Activated CD4-positive, CD25-positive, alpha-beta regulatory T cell treated with anti-CD3 and anti-CD28 coated beads, Interleukin-2, amount 50 U/mL, for 72 hours (primary cell): Measurements from ENCODE around the gene NDUFA6.
"Not testable (repeated sequence)": the region's sequence is repeated elsewhere in the genome, so short reads cannot be mapped to it uniquely, and the experiment has no call there.

ENCODE experiments used
- DNase-seq: peaks from one replicate; pipeline ENCODE4 v3.0.0; 2021

NDUFA6 gene

GRCh38 chr22:42090596-42091454, at the start of gene NDUFA6:
Gene NDUFA6 (minus strand): TSS chr22:42090772. CDS start chr22:42090744, 28 bp downstream.
- DNase-seq, result peak; percentile 97

GRCh38 chr22:42140153-42140552, 49.6 kb upstream of the NDUFA6 start:
- not testable (repeated sequence) for DNase-seq

GRCh38 chr22:42139508-42139907, 48.9 kb upstream of the NDUFA6 start:
- DNase-seq, result not testable (repeated sequence)

GRCh38 chr22:42138972-42139371, 48.4 kb upstream of the NDUFA6 start:
- no peak for DNase-seq

GRCh38 chr22:42138122-42138770, 47.7 kb upstream of the NDUFA6 start:
- no peak for DNase-seq

- DNase-seq, result not testable (repeated sequence)
These were observed 45.1 kb upstream of the NDUFA6 start for GRCh38 chr22:42135688-42136087.

GRCh38 chr22:42134100-42135020, 43.8 kb upstream of the NDUFA6 start:
- DNase-seq, result no peak

- DNase-seq, result no peak
These were observed 41.9 kb upstream of the NDUFA6 start for GRCh38 chr22:42132457-42132856.

- no peak for DNase-seq
These were observed 41.0 kb upstream of the NDUFA6 start for GRCh38 chr22:42131562-42131961.

- not testable (repeated sequence) for DNase-seq
These were observed 40.3 kb upstream of the NDUFA6 start, which contains the start of gene CYP2D6 for GRCh38 chr22:42130639-42131431. Gene CYP2D6 (minus strand): TSS chr22:42130810. CDS start chr22:42130791, 19 bp downstream.

- DNase-seq, result not testable (repeated sequence)
These were observed 39.6 kb upstream of the NDUFA6 start for GRCh38 chr22:42130182-42130581.

GRCh38 chr22:42128776-42129694, 38.5 kb upstream of the NDUFA6 start:
- DNase-seq, result not testable (repeated sequence)

- DNase-seq, result not testable (repeated sequence)
These were observed 37.4 kb upstream of the NDUFA6 start for GRCh38 chr22:42128007-42128406.

GRCh38 chr22:42127606-42128005, 37.0 kb upstream of the NDUFA6 start:
- no peak for DNase-seq

GRCh38 chr22:42123529-42123928, 33.0 kb upstream of the NDUFA6 start:
- DNase-seq, result not testable (repeated sequence)

- not testable (repeated sequence) for DNase-seq
These were observed 29.9 kb upstream of the NDUFA6 start for GRCh38 chr22:42120231-42121021.

- no peak for DNase-seq
These were observed 26.4 kb upstream of the NDUFA6 start for GRCh38 chr22:42116848-42117424.

- not testable (repeated sequence) for DNase-seq
These were observed 24.9 kb upstream of the NDUFA6 start for GRCh38 chr22:42115420-42115830.

- DNase-seq, result no peak
These were observed 24.1 kb upstream of the NDUFA6 start for GRCh38 chr22:42114721-42115120.
